Spleen (tissue), 11 donors: ENCODE results near the gene MZT2B. TPM values are rescaled to one million over a fixed set of nuclear protein-coding genes. Genes with fewer than 3 reads are reported as not detected.
"Not testable (repeated sequence)": the region's sequence is repeated elsewhere in the genome, so short reads cannot be mapped to it uniquely, and the experiment has no call there.

Source experiments
- DNase-seq: peaks from one replicate; pipeline ENCODE4 v3.0.0-alpha.2; 2020
- H3K27ac ChIP-seq, 8 donors: fragments of 200-600 bp; sonication (generic) in 7 of 8; 1 replicate in 4 of 8; 2 replicates in 4 of 8; pipeline versions ENCODE4 v1.5.0 to v1.8.0; 2016 to 2021; ENCODE audit warnings: inconsistent platforms in 4 of 8, mild to moderate bottlenecking in 4 of 8, moderate library complexity in 1 of 8
- H3K27me3 ChIP-seq, 7 donors: fragments of 200-600 bp; sonication (generic) in 6 of 7; replicated peaks in 1 of 7; 1 replicate in 4 of 7; 2 replicates in 3 of 7; pipeline versions ENCODE4 v1.5.0 to v1.8.0; 2016 to 2021; ENCODE audit warnings: inconsistent platforms in 3 of 7, mild to moderate bottlenecking in 1 of 7
- H3K36me3 ChIP-seq, 6 donors: fragments of 200-600 bp; sonication (generic) in 5 of 6; 1 replicate in 4 of 6; 2 replicates in 2 of 6; pipeline versions ENCODE4 v1.5.0 to v1.8.0; 2016 to 2021; ENCODE audit warnings: inconsistent platforms in 2 of 6
- H3K4me1 ChIP-seq, 6 donors: fragments of 200-600 bp; sonication (generic) in 5 of 6; 1 replicate in 3 of 6; 2 replicates in 3 of 6; pipeline versions ENCODE4 v1.5.0 to v1.8.0; 2016 to 2021; ENCODE audit warnings: inconsistent platforms in 3 of 6
- H3K4me3 ChIP-seq, 8 donors: fragments of 200-600 bp; sonication (generic) in 7 of 8; 1 replicate in 4 of 8; 2 replicates in 4 of 8; pipeline versions ENCODE4 v1.5.0 to v1.8.0; 2016 to 2021; ENCODE audit warnings: inconsistent platforms in 4 of 8, mild to moderate bottlenecking in 4 of 8, moderate library complexity in 2 of 8
- H3K9me3 ChIP-seq, 8 donors: fragments of 200-600 bp; sonication (generic) in 7 of 8; 1 replicate in 4 of 8; 2 replicates in 4 of 8; pipeline versions ENCODE4 v1.5.0 to v1.8.0; 2016 to 2021; ENCODE audit warnings: inconsistent platforms in 4 of 8
- POLR2A ChIP-seq, 3 donors: fragments of 450-650 bp; IDR thresholded peaks; one replicate each; pipeline ENCODE4 v1.5.1; 2017; ENCODE audit warnings: antibody characterized with exemption in 3 of 3, mild to moderate bottlenecking in 1 of 3
- POLR2AphosphoS5 ChIP-seq, 3 donors: sonication (generic); formaldehyde crosslinking; IDR thresholded peaks; one replicate each; pipeline ENCODE4 v1.5.1; 2017; ENCODE audit warnings: antibody characterized with exemption in 3 of 3
- WGBS, 5 donors: extraction: QIAGEN DNeasy Blood & Tissue Kit in 3 of 5; methylation state at CpG; one replicate each; pipeline versions ENCODE4 v1.1.5 to v1.1.7; 2013 to 2018; 5-methylcytosine and 5-hydroxymethylcytosine counted together
- intact Hi-C: fragments of 100-400 bp; cut with DNase I; formaldehyde crosslinking; loops from one replicate; pipeline ENCODE4 v1.15.0; 2023; ENCODE audit warnings: low total_unique reads
- polyA plus RNA-seq, 3 donors: library from polyadenylated mRNA; stranded (reverse); fragments of 200-250 nt; gene quantifications; one replicate each; pipeline ENCODE4 v1.2.1, GENCODE V29; 2013
- total RNA-seq, 7 donors: library from RNA; depleted of rRNA in 3 of 7; stranded (reverse); fragments of >200 nt in 3 of 7; fragmentation: NEBNext Ultra II Directional in 4 of 7; extraction: Animal tissue kit (Norgen Biotek cat#: 25700) in 4 of 7; gene quantifications; one replicate each; pipeline versions ENCODE4 v1.1.0 to v1.2.1, GENCODE V29; 2016 to 2021
- TF ChIP-seq, protein P1 (sequence below), 11 experiments: fragments of 200-600 bp in 7 of 11; fragments of 450-650 bp in 4 of 11; sonication (generic) in 4 of 11; IDR thresholded peaks in 8 of 11; conservative IDR thresholded peaks in 3 of 11; 1 replicate in 7 of 11; 2 replicates in 4 of 11; pipeline versions ENCODE4 v1.4.0 to v1.8.0; 2016 to 2021; ENCODE audit warnings: antibody characterized with exemption in 11 of 11, inconsistent platforms in 4 of 11, mild to moderate bottlenecking in 1 of 11
- donor health status: healthy with polysubstance abuse.
- donor health status: DM: no; HTN: no; CAD: no; lungs with moderate emphysema.
- donor health status: DM: no; HTN: no; CAD: no.
- donor health status: Bipolar disorder and iron deficiency.
- donor health status: healthy.
- donor health status: DM: no; HTN: no; CAD: no.
- donor health status: DM: yes; HTN: yes; CAD: no.

Gene MZT2B
- total and polyA plus RNA-seq, 10 donors, result 37.9 to 308 (median 120) TPM

DNA sequence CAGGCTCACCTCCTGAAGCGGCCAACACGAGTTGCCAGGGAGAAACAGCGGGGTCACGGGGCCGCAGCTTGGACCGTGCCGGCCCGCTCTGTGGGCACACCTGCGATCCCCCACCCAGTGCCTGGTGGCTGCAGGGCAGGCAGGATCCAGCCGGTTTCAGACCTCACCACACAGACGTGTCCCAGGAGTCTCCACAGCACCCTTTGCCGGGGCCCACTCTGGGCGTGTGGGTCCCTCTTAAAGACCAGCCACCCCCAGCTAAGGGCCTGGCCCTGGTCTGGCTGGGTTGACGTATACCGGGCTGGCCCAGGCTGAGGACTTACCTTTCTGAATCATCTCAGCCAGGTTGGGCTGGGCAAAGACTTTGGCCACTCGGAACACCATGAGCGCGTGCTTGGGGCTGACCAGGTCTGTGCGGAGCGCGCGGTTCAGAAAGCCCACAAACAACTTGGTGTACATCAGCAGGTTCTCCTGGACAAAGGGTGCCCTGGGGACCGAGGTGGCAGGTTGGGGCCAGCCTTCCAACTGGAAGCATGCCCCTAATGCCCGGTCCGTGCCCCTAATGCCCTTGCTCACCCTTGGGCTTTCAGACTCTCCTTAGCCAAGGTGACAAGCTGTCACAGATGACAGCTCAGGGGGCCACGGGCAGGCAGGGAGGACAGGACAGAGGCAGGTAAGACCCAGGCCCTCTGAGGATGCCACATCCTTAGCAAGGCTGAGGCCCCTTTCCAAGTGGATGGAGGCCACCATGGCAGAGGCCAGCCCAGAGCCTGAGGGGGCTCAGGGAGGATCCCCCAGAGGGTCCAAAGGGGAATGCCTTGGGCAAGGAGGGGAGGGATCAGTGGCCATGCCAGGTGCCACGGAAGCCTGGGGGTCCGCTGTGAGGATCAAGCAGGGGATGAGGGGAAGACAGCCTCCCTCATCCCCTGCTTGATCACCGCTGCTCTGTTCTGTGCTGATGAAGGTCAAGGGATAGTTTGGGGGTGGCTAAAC lies 27.0 kb upstream of the MZT2B start:
- Histone ChIP-seq H3K27me3 (no peaks in the 10 kb centered on the region), H3K27ac (no peak overlapping the region), H3K9me3 (no peaks in the 10 kb centered on the region), H3K36me3 (peaks cover 0 to 90% (median 39%) of the 10 kb centered on the region in 6 donors), H3K4me3 (no peak overlapping the region), H3K4me1 (peaks cover 0 to 31% (median 10%) of the 10 kb centered on the region in 6 donors)
- TF ChIP-seq POLR2A (IDR thresholded peaks at IDR 0.05), result no peak
- TF ChIP-seq, protein P1, sequence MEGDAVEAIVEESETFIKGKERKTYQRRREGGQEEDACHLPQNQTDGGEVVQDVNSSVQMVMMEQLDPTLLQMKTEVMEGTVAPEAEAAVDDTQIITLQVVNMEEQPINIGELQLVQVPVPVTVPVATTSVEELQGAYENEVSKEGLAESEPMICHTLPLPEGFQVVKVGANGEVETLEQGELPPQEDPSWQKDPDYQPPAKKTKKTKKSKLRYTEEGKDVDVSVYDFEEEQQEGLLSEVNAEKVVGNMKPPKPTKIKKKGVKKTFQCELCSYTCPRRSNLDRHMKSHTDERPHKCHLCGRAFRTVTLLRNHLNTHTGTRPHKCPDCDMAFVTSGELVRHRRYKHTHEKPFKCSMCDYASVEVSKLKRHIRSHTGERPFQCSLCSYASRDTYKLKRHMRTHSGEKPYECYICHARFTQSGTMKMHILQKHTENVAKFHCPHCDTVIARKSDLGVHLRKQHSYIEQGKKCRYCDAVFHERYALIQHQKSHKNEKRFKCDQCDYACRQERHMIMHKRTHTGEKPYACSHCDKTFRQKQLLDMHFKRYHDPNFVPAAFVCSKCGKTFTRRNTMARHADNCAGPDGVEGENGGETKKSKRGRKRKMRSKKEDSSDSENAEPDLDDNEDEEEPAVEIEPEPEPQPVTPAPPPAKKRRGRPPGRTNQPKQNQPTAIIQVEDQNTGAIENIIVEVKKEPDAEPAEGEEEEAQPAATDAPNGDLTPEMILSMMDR (IDR thresholded peaks at IDR 0.05 in 8 of 11, conservative IDR thresholded peaks at IDR 0.05 in 3 of 11), result no peak
- TF ChIP-seq POLR2AphosphoS5 (IDR thresholded peaks at IDR 0.05), result no peak
- DNase-seq, result peak; percentile 74
- intact Hi-C loops, result no loop called here
- WGBS, 5 donors, result 95 to 97% (median 96%) methylated on average over 24 to 29 of the region's 29 CpGs

DNA sequence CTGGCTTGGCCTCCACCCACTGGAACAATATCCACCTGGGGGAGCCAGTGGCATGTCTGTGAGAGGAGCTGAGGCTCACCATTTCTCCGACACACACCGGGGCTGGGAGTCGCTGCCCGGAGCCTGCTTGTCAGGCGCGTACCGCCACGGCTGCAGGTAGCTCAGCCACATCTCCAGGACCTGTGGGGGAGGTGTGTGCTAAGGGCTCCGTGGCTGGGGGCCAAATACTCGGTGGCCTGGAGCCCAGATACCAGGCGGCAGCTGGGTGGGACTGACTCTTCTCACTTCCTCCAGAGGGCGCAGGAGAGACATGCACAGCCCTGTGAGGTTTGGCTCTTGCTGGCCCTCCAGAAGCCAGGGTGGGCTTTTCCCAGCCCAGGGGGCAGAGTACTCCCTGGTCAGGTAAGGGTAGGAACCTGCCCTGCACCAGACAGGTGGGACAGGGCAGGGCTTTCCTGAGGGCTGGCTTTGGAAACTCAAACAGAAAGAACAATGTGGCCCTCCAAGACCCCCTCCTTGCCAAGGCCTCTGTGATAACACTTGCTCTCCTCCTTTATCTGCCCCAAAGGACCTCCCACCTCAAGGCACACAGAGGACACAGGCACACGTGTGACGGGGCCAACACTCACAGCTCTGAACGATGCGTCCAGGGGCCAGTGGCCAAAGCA lies 26.0 kb upstream of the MZT2B start:
- H3K27me3 ChIP-seq, H3K4me3 ChIP-seq, intact Hi-C loops, H3K9me3 ChIP-seq, H3K27ac ChIP-seq: not testable (repeated sequence)
- DNase-seq, result peak; percentile 73
- Histone ChIP-seq H3K36me3 (peaks cover 0 to 95% (median 39%) of the 10 kb centered on the region in 6 donors), H3K4me1 (peaks cover 0 to 31% (median 10%) of the 10 kb centered on the region in 6 donors)
- WGBS, 5 donors, result 75 to 79% (median 78%) methylated on average over 8 to 16 of the region's 16 CpGs; no CpG with 5 or more reads in 1 of the 5 donors
- TF ChIP-seq, protein P1 (IDR thresholded peaks at IDR 0.05 in 8 of 11, conservative IDR thresholded peaks at IDR 0.05 in 3 of 11), result peak in 8 of 11 experiments; percentile 17 to 59 (median 42)
- TF ChIP-seq POLR2AphosphoS5 (IDR thresholded peaks at IDR 0.05), result peak in 1 of 3 donors; percentile 29

DNA sequence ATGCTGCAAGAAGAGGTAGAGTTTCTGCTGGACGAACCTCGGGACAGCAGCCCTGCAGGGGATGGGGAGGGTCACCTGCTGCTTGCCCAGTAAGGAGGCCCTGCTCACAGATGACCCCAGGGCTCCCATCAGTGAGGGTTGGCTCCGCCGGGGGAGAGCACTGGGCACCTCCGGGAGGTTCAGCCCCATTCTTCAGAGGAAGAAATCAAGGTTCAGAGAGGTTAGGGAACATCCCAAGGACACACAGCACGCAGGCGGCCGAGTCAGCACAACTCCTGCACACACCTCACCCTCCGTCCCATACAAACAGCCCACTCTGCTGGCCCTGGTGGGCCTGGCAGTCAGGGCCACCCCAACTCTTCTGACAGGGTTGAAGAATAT lies 25.4 kb upstream of the MZT2B start:
- intact Hi-C loops, result no loop called here
- 91 to 100% (median 93%) methylated on average over 4 to 9 of the region's 9 CpGs for WGBS, 5 donors
- no peaks in the 10 kb centered on the region for H3K27me3 ChIP-seq
- no peaks in the 10 kb centered on the region for H3K9me3 ChIP-seq
- H3K4me3 ChIP-seq, result no peak overlapping the region
- H3K4me1 ChIP-seq, result peaks cover 0 to 31% (median 10%) of the 10 kb centered on the region in 6 donors
- no peak for TF ChIP-seq POLR2AphosphoS5 (IDR thresholded peaks at IDR 0.05)
- TF ChIP-seq, protein P1 (IDR thresholded peaks at IDR 0.05 in 8 of 11, conservative IDR thresholded peaks at IDR 0.05 in 3 of 11), result no peak
- H3K27ac ChIP-seq, result peak overlapping the region in 1 of 8 donors; percentile 75
- peaks cover 0 to 97% (median 39%) of the 10 kb centered on the region in 6 donors for H3K36me3 ChIP-seq
- DNase-seq, result peak; percentile 73
